ENCODE results near the gene CLCN7. TPM values are rescaled to one million over a fixed set of nuclear protein-coding genes. Genes with fewer than 3 reads are reported as not detected.

Gene CLCN7
- total RNA-seq, 1 experiment from 2014 or later, result 64.0 TPM

DNA sequence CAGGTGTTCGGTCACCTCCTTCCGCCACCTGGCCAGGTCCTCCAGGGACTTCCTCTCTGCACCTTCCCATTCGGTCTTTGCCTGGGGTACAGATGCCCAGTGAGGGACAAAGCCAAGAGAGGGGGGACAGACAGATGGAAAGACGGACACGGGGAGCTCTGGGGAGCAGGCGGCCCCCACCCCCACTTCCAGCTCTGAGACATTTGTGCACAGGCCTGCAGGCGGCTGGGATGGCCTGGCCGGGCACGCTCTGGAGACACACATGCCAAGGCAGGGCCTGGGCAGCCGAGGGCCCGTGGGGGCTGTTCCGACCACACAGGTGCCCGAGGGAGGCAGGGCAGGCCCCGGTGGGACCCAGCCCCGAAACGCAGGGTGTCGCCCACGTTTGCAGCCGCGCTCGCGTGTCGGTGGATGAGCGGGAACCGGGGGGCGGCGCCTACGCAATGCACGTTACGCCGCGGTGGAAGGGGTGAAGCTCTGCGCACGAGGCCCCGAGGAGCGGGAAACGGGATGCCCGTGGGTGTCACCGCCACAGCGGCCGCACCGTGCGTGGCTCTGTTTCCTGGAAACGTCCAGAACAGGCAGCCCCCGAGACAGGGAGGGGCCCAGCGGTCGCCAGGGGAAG lies 38.0 kb downstream of the CLCN7 start:
- DNase-seq (ENCODE audit: low read depth, low spot score) (no peak), ATAC-seq (no peak)
- intact Hi-C loops (cut with micrococcal nuclease), result no loop called here
- Histone ChIP-seq H4K20me1 (ENCODE audit: insufficient read depth) (no peaks in the 10 kb centered on the region), H3K9me3 (ENCODE audit: control insufficient read depth in 1 of 2, insufficient read depth in 1 of 2, low read depth in 1 of 2, low read length in 2 of 2) (no peaks in the 10 kb centered on the region), H3K9me2 (ENCODE audit: insufficient read depth) (no peaks in the 10 kb centered on the region), H3K4me1 (ENCODE audit: control insufficient read depth in 1 of 2, insufficient read depth in 2 of 2, low read length in 2 of 2) (no peaks in the 10 kb centered on the region), H3K4me3 (replicated peaks in 1 of 2; ENCODE audit: low read depth in 1 of 2, low read length in 2 of 2) (no peak overlapping the region), H3K4me2 (ENCODE audit: low read length) (no peak overlapping the region), H3K9ac (ENCODE audit: low read length) (no peak overlapping the region), H3K27ac (ENCODE audit: low read depth, low read length) (no peak overlapping the region), H3K27me3 (ENCODE audit: insufficient read depth, low read length) (no peaks in the 10 kb centered on the region), H2AFZ (ENCODE audit: low read depth, low read length, poor library complexity, severe bottlenecking) (no peak overlapping the region), H3K79me2 (ENCODE audit: insufficient read depth, low read length) (no peaks in the 10 kb centered on the region), H3K36me3 (ENCODE audit: control insufficient read depth in 1 of 2, insufficient read depth in 2 of 2, low read length in 2 of 2) (no peaks in the 10 kb centered on the region)
- no TSS peak for BruUV-seq (replicated peaks)
- POLR2A ChIA-PET, result no interaction called here
- no peak for TF ChIP-seq FOSL1 (IDR thresholded peaks at IDR 0.05; ENCODE audit: low read depth)
- CTCF ChIA-PET, result no interaction called here
- RAD21 ChIA-PET (ENCODE audit: low non-redundant PET in 1 of 2, low total read pairs in 2 of 2, uncharacterized antibody in 2 of 2, unreplicated experiment in 2 of 2), result no interaction called here

GRCh38 chr16:1435921-1436697 lies 38.7 kb downstream of the CLCN7 start:
- Histone ChIP-seq H3K9ac (ENCODE audit: low read length) (no peak overlapping the region), H3K27me3 (ENCODE audit: insufficient read depth, low read length) (no peaks in the 10 kb centered on the region), H3K9me2 (ENCODE audit: insufficient read depth) (no peaks in the 10 kb centered on the region), H3K4me1 (ENCODE audit: control insufficient read depth in 1 of 2, insufficient read depth in 2 of 2, low read length in 2 of 2) (no peaks in the 10 kb centered on the region), H3K4me2 (ENCODE audit: low read length) (no peak overlapping the region), H3K9me3 (ENCODE audit: control insufficient read depth in 1 of 2, insufficient read depth in 1 of 2, low read depth in 1 of 2, low read length in 2 of 2) (no peaks in the 10 kb centered on the region), H4K20me1 (ENCODE audit: insufficient read depth) (no peaks in the 10 kb centered on the region), H3K36me3 (ENCODE audit: control insufficient read depth in 1 of 2, insufficient read depth in 2 of 2, low read length in 2 of 2) (no peaks in the 10 kb centered on the region), H2AFZ (ENCODE audit: low read depth, low read length, poor library complexity, severe bottlenecking) (no peak overlapping the region), H3K4me3 (replicated peaks in 1 of 2; ENCODE audit: low read depth in 1 of 2, low read length in 2 of 2) (no peak overlapping the region), H3K27ac (ENCODE audit: low read depth, low read length) (no peak overlapping the region), H3K79me2 (ENCODE audit: insufficient read depth, low read length) (no peaks in the 10 kb centered on the region)
- ChIA-PET CTCF (no interaction called here), POLR2A (no interaction called here), RAD21 (ENCODE audit: low non-redundant PET in 1 of 2, low total read pairs in 2 of 2, uncharacterized antibody in 2 of 2, unreplicated experiment in 2 of 2) (no interaction called here)
- ATAC-seq, result peak; percentile 53
- BruUV-seq (replicated peaks), result no TSS peak
- no peak for TF ChIP-seq SIN3A (IDR thresholded peaks at IDR 0.05; ENCODE audit: low read depth)
- no peak for TF ChIP-seq FOSL1 (IDR thresholded peaks at IDR 0.05; ENCODE audit: low read depth)
- TF ChIP-seq ZBTB33 (IDR thresholded peaks at IDR 0.05; ENCODE audit: extremely low read depth, insufficient replicate concordance, low read length), result no peak
- TF ChIP-seq YY1 (IDR thresholded peaks at IDR 0.05; ENCODE audit: extremely low read depth, insufficient replicate concordance, low read depth, low read length), result no peak
- TF ChIP-seq JUND (IDR thresholded peaks at IDR 0.05), result no peak
- TF ChIP-seq MAX (IDR thresholded peaks at IDR 0.05), result no peak
- no peak for TF ChIP-seq EGR1 (IDR thresholded peaks at IDR 0.05; ENCODE audit: low read depth)
- DNase-seq (ENCODE audit: low read depth, low spot score), result no peak
- intact Hi-C loops (cut with micrococcal nuclease), result no loop called here
